Left renal cortex interstitium (tissue), 4 donors: Measurements from ENCODE around the gene PUSL1. TPM values are rescaled to one million over a fixed set of nuclear protein-coding genes. Genes with fewer than 3 reads are reported as not detected.
"Not testable (repeated sequence)": the region's sequence is repeated elsewhere in the genome, so short reads cannot be mapped to it uniquely, and the experiment has no call there.

Experiments
- DNase-seq, 4 donors: peaks; one replicate each; pipeline ENCODE4 v3.0.0-alpha.2; 2013; ENCODE audit warnings: low read depth in 4 of 4, low spot score in 2 of 4, missing footprints in 1 of 4
- polyA plus RNA-seq, 4 donors: library from polyadenylated mRNA; unstranded; fragments of 120-200 nt; gene quantifications; one replicate each; pipeline ENCODE4 v1.2.1, GENCODE V29; 2013; ENCODE audit not compliant: insufficient read length in 4 of 4

The PUSL1 gene
- polyA plus RNA-seq, 4 donors: 7.3 to 12.4 (median 10.7) TPM

GRCh38 chr1:1307261-1307922 lies 1.0 kb upstream of the PUSL1 start:
- no peak for DNase-seq

GRCh38 chr1:1308756-1309250 lies 406 bp downstream of the PUSL1 start:
- DNase-seq: no peak

- no peak for DNase-seq
These were observed 1.1 kb downstream of the PUSL1 start for GRCh38 chr1:1309251-1310108.

- no peak for DNase-seq
These were observed 1.6 kb downstream of the PUSL1 start for GRCh38 chr1:1310109-1310385.

GRCh38 chr1:1310476-1311053 lies 2.2 kb downstream of the PUSL1 start:
- DNase-seq: no peak

GRCh38 chr1:1311107-1312104 lies 3.0 kb downstream of the PUSL1 start:
- no peak for DNase-seq

- DNase-seq: no peak
These were observed 4.3 kb downstream of the PUSL1 start for GRCh38 chr1:1312450-1313314.

GRCh38 chr1:1313500-1314236 lies 5.3 kb downstream of the PUSL1 start:
- DNase-seq: no peak

GRCh38 chr1:1314237-1314586 lies 5.8 kb downstream of the PUSL1 start:
- no peak for DNase-seq

- DNase-seq: no peak
These were observed 6.4 kb downstream of the PUSL1 start for GRCh38 chr1:1314678-1315335.

- DNase-seq: no peak
These were observed 7.1 kb downstream of the PUSL1 start for GRCh38 chr1:1315435-1315954.

- DNase-seq: not testable (repeated sequence)
These were observed 7.8 kb downstream of the PUSL1 start for GRCh38 chr1:1316199-1316598.

GRCh38 chr1:1317420-1317819 lies 9.0 kb downstream of the PUSL1 start:
- no peak for DNase-seq

- DNase-seq: no peak
These were observed 9.8 kb downstream of the PUSL1 start for GRCh38 chr1:1318131-1318652.

GRCh38 chr1:1318777-1319645 lies 10.6 kb downstream of the PUSL1 start:
- DNase-seq: no peak

GRCh38 chr1:1319646-1319941 lies 11.2 kb downstream of the PUSL1 start:
- DNase-seq: no peak
